ENCODE data around the gene SETD1B.
"Not testable (repeated sequence)": the region's sequence is repeated elsewhere in the genome, so short reads cannot be mapped to it uniquely, and the experiment has no call there.

The SETD1B gene

DNA sequence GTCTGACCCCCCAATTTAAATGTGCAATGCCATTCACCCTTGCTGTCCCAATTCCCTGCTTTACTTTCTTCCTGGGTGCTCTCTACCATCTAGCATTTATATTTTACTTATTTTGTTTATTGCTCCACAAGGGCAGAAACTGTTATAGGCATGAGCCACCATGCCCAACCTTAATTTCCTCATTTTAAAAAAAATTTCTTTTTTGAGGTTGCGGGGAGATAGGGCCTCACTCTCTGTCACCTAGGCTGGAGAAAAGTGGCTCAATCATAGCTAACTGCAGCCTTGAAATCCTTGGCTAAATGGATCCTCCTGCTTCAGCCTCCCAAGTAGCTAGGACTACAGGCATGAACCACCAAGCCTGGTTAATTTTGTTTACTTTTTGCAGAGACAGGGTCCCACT lies 41.9 kb downstream of the SETD1B start:
- in situ Hi-C loops (cut with MboI; ENCODE audit: low sequenced_read_pairs), result no loop called here

GRCh38 chr12:121849211-121849610 lies 45.4 kb downstream of the SETD1B start:
- in situ Hi-C loops (cut with MboI; ENCODE audit: low sequenced_read_pairs), result no loop called here

- in situ Hi-C loops (cut with MboI; ENCODE audit: low sequenced_read_pairs), result no loop called here
Observed at GRCh38 chr12:121849665-121850064, 45.9 kb downstream of the SETD1B start.

- in situ Hi-C loops (cut with MboI; ENCODE audit: low sequenced_read_pairs), result not testable (repeated sequence)
Observed at GRCh38 chr12:121852392-121852791, 48.6 kb downstream of the SETD1B start.

DNA sequence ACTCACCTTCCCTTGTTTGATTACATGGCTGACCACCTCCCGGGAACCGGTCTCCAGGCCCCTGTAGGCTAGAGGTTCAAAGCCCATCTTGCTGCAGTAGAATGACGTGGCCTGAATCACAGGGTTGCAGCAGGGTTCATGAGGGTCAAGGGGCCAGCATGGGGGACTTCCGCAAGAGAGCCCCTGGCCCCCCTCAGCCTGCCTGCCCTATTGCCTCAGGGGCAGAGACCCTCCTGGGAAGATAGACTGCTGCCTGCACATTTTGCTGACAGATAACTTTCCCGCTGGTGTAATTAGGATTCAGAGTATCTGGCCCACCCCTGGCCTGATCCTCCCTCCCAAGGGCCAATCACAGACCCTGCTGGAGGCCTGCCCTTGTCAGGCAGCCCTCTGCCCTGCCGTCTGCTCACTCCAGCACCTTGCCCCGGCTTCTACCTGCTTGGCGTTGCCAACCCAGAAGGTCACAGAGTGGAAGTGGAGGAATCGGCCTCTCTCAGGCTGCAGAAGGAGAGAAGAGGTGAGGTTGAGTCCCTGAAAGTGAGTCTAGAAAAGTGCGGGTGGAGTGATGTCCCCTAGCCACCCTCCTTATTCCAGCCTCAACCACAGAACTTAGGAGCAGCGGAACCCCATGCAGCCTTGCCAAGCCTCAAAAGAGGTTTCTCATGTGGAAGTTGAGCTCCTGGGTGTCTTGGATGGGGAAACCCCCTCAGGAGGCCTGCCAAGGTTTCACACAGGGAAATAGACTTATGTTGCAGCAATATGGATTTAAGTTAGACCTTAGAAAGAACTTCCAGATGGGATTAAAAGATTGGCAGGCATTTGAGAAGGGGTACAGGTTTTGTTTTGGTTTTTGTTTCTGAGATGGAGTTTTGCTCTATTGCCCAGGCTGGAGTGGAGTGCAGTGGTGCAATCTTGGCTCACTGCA lies 53.8 kb downstream of the SETD1B start:
- in situ Hi-C loops (cut with MboI; ENCODE audit: low sequenced_read_pairs), result no loop called here

- in situ Hi-C loops (cut with MboI; ENCODE audit: low sequenced_read_pairs), result no loop called here
Observed at GRCh38 chr12:121858318-121858661, 54.5 kb downstream of the SETD1B start.

DNA sequence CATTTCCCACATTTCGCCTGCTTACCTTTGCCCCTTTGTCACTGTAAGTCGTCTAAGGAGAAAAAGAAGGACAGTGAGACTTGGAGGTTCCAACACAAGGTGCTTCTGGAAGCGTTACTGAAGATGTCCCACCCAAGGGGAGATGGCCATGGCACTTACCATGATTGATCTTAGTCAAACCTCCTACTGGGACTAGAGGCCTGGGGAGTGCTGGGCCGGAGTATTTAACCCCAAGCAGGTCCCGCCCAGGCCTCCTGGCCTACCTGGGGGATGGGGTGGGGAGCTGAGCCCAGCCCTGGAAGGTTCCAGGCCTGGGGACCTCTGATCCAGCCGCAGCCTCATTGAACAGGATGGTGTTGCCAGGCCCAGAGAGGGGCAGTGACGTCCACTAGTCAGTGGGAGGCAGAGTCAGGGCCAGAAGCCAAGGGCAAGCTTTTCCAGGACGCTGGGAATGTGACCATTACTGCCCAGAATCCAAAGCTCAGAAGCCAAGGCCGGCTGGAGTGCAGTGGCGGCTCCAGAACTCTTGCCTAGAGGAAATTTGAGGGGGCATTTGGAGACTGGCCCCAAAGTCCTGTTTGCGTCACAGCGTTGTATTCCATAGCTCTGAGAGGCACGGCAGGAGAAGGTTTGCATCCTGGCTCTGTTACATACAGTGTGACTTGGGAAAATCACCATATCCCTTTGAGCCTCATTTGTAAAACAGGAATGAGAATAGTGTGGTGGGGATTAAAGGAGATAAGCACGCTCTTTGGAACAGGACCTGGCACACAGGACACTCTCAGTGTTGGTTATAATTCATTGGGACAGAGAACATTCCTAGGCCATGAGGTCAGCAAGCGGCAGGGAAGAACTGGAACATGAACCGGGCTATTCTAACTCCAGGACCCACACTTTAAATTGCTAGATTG lies 55.1 kb downstream of the SETD1B start, which contains the start of gene HPD:
Gene HPD (minus strand): TSS at position 198 of the 911 bp plus-strand sequence. CDS start 36 bp downstream, at position 162.
- in situ Hi-C loops (cut with MboI; ENCODE audit: low sequenced_read_pairs), result no loop called here

- in situ Hi-C loops (cut with MboI; ENCODE audit: low sequenced_read_pairs), result no loop called here
Observed at GRCh38 chr12:121860257-121860656, 56.4 kb downstream of the SETD1B start.

- in situ Hi-C loops (cut with MboI; ENCODE audit: low sequenced_read_pairs), result not testable (repeated sequence)
Observed at GRCh38 chr12:121860699-121861098, 56.9 kb downstream of the SETD1B start.

DNA sequence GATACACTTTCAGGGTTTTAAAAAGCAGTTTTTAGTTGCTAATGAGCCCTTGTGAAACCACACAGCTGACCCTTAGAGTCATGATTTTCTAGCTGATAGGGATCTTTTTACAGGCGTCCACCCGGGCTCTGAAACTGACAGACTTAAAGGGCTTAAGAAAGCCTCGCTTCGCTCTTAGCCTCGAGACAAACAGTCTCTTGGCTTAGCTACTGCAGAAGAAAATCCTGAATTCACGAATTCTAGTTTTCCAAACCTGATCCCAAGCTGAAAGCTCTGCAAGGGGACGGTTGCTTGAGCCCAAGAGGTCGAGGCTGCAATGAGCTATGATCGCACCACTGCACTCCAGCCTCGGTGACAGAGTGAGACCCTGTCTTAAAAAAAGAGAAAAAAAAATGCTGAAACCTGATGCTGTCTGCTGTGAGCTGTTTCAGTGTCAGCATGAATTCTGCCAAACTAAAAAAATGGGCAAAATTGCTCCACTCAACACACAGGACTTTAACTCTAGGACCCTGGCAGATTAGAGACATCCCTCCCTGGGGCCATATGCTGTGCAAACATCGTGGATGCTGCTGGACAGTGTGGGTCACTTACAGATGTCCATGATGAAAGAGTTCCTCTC lies 57.9 kb downstream of the SETD1B start:
- in situ Hi-C loops (cut with MboI; ENCODE audit: low sequenced_read_pairs), result no loop called here

DNA sequence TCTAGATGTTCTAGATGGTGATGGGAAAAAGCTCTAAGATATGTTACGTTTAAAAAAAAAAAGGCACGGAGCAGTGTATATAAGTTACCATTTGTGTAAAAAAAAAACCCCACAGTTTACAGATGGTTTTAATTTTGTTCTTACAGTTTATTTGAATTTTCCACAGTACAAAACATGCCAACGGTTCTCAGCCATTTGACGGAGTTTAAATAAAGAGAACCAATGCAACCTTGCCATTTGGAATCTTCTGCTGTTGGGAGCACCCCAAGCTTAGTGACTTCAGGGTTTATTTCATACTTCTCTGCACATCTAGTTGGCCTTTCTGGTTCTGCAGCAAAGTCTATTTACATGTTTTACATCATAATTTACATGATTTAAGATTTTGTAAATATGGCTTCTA lies 62.5 kb downstream of the SETD1B start:
- in situ Hi-C loops (cut with MboI; ENCODE audit: low sequenced_read_pairs), result no loop called here

GRCh38 chr12:121869229-121869628 lies 65.4 kb downstream of the SETD1B start:
- in situ Hi-C loops (cut with MboI; ENCODE audit: low sequenced_read_pairs), result not testable (repeated sequence)

- in situ Hi-C loops (cut with MboI; ENCODE audit: low sequenced_read_pairs), result no loop called here
Observed at GRCh38 chr12:121871467-121871866, 67.7 kb downstream of the SETD1B start.

- in situ Hi-C loops (cut with MboI; ENCODE audit: low sequenced_read_pairs), result no loop called here
Observed at GRCh38 chr12:121872546-121873215, 68.9 kb downstream of the SETD1B start.

DNA sequence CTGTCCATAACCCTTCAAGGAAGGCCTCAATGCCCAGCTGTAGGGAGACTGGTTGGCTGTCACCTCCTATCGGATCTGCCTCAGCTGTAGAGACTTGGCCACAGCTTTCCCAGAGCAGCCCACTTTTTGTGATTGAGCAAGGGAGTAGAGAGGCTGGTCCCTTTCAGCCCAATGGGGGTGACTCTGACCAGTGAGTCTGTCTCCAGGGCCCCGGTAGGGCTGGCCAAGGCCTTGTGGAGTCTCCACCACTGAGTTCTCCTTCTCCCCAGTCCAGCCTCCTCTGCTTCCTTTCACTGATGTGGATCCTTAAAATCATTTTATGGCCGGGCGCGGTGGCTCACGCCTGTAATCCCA lies 69.4 kb downstream of the SETD1B start:
- in situ Hi-C loops (cut with MboI; ENCODE audit: low sequenced_read_pairs), result no loop called here

GRCh38 chr12:121874071-121874470 lies 70.3 kb downstream of the SETD1B start:
- in situ Hi-C loops (cut with MboI; ENCODE audit: low sequenced_read_pairs), result no loop called here

GRCh38 chr12:121875582-121875981 lies 71.8 kb downstream of the SETD1B start:
- in situ Hi-C loops (cut with MboI; ENCODE audit: low sequenced_read_pairs), result no loop called here

DNA sequence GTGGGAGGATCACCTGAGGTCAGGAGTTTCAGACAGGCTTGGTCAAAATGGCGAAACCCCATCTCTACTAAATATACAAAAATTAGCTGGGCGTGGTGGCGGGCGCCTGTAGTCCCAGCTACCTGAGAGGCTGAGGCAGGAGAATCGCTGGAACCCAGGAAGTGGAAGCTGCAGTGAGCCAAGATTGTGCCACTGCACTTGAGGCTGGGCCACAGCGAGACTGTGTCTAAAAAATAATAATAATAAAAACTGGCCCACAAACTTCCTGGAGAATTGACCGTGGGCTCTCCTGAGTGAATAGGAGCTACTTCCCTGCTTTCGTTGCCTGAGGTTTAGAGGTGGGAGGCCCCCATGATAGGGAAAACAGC lies 72.3 kb downstream of the SETD1B start:
- in situ Hi-C loops (cut with MboI; ENCODE audit: low sequenced_read_pairs), result not testable (repeated sequence)

Data from HL-60/S4 treated with retinoic acid at 250 ng/mL for 4 days and 3 days (cell line).